ENCODE results near the gene RAMP3.
"Not testable (repeated sequence)": the region's sequence is repeated elsewhere in the genome, so short reads cannot be mapped to it uniquely, and the experiment has no call there.

RAMP3 gene

GRCh38 chr7:45157653-45158401 is at the start of gene RAMP3:
TSS of gene RAMP3 (plus strand) at chr7:45157791. CDS start at chr7:45157829, 38 bp downstream.
- no peak for DNase-seq (ENCODE audit: low read depth)

GRCh38 chr7:45108863-45109262 is 48.7 kb upstream of the RAMP3 start:
- no peak for DNase-seq (ENCODE audit: low read depth)

DNA sequence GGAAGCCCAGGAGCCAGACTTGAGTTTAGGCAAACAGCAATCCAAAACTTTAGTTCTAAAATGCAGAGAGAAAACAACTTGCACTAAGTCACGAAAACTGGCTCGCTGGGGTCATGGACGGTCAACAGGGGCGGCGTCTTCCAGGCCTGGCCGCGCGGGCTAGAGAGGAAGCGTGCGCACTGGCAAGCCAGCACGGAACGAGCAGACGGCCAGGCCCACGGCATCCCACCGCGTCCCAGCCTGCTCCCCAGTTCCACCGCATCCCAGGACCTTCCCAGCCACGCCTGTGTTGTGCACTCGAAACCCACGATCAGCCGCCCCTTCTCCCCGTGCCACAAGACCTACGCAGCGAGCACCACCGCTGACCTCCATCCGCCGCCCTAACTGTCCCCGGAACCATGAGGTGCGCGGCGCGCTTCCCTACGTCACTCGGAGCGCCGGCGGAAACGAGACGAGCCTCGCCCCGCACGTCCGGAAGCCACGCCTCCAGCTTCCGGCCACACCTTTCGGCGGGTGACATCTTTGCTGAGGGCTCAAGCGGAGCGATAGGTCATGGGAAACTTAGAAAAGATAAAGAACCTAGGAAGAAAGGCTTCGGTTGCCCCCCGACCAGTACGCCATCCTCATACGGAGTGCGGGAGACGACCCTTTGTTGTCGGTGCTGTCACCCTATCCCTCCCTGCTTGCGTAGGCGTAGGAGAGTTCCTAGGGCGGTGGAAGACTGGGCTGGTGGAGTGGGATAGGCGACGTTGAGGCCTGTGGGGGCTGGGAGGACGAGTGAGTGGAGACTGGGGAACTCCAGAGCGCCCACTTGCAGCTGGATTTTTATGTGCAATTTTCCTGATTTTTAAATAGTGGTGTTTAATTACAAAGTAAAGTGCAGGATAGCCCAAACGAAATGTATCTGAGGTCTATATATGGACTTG is 46.0 kb upstream of the RAMP3 start, which contains the start of gene TBRG4:
TBRG4 (minus strand) TSS at position 400 of the 926 bp plus-strand sequence. CDS start 2,460 bp downstream, outside the sequence.
- peak; percentile 89 for DNase-seq (ENCODE audit: low read depth)

DNA sequence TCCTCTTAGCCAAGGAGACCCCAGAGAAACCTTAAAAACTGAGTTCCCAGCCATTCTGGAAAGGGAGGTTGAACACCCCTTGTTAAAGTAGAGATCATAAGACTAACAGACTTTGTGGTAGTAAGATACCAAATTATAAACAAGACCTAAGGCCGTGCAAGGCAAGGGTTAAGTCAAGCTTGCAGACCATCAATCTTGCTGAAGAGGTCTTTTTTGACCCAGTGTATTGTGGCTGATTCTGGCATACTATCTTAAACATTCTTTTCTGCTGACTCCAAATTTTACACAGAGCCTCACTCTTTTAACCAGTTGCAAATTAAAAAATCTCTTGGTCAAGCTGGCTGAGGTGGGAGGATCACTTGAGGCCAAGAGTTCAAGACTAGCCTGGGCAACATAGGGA is 44.9 kb upstream of the RAMP3 start:
- DNase-seq (ENCODE audit: low read depth), result no peak

GRCh38 chr7:45114257-45114656 is 43.3 kb upstream of the RAMP3 start:
- not testable (repeated sequence) for DNase-seq (ENCODE audit: low read depth)

- DNase-seq (ENCODE audit: low read depth), result no peak
These were observed 42.7 kb upstream of the RAMP3 start for GRCh38 chr7:45114926-45115325.

GRCh38 chr7:45116048-45116447 is 41.5 kb upstream of the RAMP3 start:
- no peak for DNase-seq (ENCODE audit: low read depth)

GRCh38 chr7:45117582-45117981 is 40.0 kb upstream of the RAMP3 start:
- DNase-seq (ENCODE audit: low read depth), result no peak

DNA sequence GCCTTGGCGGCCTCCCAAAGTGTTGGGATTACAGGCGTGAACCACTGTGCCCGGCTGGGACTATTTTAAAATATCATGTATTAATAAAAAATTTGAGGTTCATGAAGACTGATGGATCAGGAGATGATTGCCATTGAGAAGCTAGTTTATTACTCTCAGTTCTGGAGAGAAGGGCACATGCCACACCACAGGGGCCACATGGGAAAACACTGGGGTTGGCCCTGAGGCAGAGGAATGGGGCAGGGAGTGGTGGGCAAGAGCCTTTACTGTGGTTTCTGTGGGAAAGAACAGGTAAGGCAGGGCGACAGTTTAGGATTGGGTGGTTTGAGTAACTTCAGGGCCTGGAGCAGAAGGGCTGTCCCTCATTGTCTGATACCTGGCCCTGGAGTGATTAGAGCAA is 39.3 kb upstream of the RAMP3 start:
- no peak for DNase-seq (ENCODE audit: low read depth)

GRCh38 chr7:45118889-45119331 is 38.7 kb upstream of the RAMP3 start:
- no peak for DNase-seq (ENCODE audit: low read depth)

DNA sequence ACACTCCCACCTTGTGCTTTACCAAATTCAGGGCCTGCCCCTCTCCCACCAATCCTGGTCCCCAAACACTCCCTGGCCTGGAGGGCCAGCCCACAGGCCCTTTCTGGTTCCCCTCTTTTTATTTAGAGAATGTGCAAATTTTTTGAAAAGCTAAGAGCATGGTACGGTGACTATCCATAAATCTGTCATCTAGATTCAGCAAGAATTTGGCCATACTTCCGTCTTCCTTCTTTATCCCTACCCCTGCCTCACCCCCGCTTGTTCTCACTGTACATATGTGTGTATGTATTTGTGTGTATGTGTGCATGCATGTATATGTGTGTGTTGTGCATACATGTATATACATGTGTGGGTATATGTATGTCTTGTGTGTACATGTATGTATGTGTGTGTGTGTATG is 38.0 kb upstream of the RAMP3 start:
- no peak for DNase-seq (ENCODE audit: low read depth)

DNA sequence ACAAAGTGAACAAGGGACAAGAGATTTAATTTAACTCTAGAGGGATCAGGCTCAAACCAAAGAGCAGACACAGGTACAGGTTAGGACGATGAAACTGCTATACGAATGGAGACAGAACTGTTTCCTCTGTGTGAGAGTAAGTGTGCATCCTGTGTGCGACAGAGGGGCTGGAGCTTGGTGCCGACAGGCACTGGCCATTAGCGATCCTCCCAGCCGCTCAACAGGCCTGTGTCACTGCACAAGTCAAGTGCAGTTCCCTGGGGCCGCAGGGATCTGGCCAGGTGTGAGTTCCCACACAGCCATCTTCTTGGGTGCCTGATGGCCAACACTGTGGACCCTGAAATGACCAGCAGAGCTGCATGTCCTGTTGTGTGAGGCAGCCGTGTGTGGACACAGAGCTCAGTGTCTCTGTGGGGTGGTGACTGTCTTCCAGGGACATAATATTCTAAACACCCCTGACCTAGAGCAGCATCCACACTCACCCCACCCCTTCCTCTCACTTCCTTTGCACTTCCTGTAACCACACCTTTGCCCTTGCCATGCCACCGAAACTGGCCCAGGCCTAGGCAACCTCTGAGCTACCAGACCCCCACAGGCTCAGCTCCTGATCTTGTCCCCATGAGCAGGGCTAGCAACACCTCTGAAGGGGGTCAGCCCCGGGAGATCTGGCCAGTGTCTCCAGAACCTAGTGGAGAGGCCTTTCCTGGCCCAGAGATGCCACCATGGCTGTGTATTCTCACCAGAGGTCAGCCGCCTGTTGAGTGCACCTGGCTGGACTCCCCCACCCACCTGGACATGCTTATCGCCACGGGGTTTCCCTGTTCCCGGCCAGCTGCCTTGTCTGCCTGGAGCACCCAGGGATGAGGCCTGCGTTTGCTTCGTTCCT is 34.4 kb upstream of the RAMP3 start:
- DNase-seq (ENCODE audit: low read depth), result no peak

DNA sequence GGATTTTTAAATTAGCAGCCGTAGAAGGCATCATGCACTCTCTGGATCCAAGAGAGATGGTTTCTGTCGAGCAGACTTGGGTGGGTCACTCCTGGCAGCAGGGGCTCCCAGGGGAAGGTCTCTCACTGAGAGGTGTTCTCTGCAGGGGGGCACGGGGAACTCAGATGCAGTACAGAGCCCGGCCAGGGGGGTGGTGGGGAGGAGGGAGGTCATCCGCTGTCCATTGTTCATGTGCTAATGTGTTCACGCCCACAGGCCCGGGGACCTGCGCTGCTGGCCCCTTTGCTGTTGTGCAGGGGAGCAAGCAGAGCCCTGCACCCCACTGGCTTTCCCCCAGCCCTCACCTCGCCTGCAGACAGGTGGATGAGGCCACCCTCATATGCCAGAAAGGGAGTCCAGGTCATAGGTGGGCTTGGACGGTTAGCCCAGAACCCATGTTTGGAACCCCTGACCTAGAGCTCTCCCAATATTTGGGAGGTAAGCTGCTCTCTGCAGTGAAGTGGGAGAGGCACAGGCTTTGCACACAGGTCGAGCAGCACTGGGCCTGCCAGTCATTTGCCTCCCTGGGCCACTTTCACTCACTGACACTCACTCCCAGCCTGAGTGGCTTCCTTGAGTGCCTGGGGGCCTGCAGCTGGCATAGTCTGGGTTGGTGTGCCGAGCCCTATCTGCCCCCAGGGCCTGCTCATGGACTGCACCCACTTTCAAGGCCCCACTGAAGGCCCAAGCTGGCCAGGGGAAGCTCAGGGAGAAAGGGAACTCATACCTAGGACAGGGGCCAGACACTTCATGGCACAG is 33.5 kb upstream of the RAMP3 start:
- DNase-seq (ENCODE audit: low read depth), result no peak

DNA sequence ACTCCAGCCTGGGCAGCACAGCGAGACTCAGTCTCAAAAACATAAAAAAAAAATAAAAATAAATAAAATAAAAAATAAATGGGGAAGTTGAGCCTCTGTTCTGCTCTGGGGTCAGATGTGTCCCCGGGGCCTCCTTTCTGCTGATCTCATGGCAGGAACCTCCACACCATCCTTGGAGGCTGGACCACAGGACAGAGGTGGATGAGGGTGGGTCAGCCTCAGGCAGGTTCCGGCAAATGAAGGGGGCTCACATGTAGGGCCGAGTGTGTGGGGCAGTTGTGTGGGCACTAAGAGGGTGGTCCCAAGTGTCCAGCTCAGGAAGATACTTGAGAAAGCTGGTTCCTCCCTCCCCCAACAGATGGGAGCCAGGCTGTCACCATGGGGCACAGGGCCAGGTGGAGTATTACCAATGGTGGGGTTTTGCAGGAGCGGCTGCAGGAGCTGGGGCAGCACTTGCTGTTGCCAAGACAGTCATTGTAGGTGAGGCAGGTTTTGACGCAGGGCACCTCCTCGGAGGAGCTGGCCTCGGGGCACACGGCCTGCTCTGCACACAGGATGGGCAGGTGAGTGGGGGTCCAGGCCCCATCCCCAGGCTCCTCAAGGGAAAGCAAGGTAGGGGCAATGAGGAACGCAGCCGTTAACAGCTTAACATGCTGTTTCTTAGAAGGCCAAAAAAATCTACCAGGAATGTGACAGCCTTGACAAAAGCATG is 32.2 kb upstream of the RAMP3 start:
- no peak for DNase-seq (ENCODE audit: low read depth)

DNA sequence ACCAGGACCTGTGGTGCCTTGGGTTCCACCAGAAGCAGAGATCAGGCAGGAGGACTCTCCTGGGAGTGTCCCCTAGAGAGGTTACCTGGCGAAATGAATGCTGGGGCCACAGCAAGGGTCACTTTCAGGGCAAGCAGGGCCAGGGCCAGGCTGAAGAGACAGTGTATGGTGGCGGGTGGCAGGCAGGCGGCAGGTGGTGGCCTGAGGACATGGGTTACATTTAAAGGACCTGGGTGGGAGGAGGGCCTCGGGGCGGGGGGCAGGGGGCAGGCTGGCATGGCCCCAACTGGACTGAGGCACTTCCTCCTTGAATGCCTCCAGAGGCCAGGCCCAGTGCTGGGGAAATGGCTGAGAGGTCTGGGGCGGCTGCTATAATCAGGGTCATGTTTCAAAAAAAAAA is 31.4 kb upstream of the RAMP3 start:
- DNase-seq (ENCODE audit: low read depth), result no peak

GRCh38 chr7:45126920-45127319 is 30.7 kb upstream of the RAMP3 start:
- DNase-seq (ENCODE audit: low read depth), result no peak

DNA sequence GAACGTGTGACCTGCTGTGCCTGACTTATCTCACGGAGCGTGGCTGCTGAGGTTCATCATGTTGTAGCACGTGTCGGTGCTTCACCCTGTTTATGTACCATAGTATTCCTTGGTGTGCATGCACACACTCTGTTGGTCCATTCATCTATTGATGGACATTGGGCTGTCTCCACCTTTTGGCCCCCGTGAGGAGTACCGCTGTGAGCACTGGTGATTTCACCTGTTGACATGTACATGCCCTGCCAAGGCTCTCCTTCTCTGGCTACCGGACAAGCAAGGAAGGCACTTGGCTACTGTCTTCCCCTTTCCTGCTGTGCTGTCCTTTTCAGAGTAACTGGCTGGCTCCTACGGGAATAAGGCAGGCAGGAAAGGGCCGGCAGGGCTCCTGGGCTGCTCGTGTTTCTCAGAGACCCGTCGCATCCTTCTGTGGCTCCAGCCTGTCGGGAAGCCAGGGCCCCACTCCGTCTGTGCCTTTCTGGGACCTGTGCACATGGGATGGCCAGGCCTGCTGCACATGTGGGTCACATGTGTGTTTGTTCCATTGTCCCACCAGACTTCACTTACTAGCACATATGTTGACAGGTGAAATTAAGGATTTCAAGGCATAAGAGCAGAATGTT is 28.3 kb upstream of the RAMP3 start:
- DNase-seq (ENCODE audit: low read depth), result no peak

- no peak for DNase-seq (ENCODE audit: low read depth)
These were observed 27.7 kb upstream of the RAMP3 start for GRCh38 chr7:45129906-45130305.

DNA sequence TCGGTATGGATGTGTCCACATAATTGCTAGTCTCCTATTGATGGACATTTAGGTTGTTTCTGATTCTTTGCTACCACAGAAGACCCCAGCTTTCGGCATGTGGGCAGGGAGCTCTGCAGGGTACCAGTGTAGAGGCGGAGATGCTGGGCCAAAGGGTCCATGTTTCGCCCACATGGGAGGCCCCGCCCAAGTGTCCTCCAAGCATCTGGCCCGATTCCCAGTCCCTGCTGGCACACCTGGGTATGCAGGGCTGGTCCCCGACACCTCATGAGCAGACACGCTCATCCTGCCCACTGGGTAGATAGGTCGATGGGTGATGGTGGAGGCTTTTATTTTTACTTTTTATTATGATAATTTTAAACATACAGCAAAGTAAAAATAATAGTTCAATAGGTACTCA is 26.7 kb upstream of the RAMP3 start:
- no peak for DNase-seq (ENCODE audit: low read depth)

DNA sequence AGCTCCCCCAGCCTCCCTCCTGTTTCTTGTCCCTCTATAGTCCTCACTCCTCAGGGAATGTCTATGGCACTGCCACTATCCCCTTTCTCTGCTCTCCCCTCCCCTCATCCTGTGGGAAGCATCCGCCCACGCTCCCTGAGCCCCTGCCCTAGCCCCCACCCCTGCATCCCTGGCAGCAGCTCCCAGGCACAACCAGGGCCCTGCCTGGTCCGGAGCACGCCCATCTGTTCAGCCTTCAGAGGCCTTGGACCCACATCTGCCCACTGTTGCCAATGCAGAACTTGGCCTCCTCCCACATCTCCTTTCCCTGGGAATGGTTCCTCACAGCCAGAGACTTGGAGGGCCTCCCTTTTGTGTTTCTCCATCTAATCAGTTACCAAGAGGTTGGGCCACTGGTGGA is 25.7 kb upstream of the RAMP3 start:
- no peak for DNase-seq (ENCODE audit: low read depth)

Measured in activated T-cell treated with anti-CD3 and anti-CD28 coated beads for 1 hour (primary cell).